ENCODE data around the gene MAP3K9.

The MAP3K9 gene

DNA sequence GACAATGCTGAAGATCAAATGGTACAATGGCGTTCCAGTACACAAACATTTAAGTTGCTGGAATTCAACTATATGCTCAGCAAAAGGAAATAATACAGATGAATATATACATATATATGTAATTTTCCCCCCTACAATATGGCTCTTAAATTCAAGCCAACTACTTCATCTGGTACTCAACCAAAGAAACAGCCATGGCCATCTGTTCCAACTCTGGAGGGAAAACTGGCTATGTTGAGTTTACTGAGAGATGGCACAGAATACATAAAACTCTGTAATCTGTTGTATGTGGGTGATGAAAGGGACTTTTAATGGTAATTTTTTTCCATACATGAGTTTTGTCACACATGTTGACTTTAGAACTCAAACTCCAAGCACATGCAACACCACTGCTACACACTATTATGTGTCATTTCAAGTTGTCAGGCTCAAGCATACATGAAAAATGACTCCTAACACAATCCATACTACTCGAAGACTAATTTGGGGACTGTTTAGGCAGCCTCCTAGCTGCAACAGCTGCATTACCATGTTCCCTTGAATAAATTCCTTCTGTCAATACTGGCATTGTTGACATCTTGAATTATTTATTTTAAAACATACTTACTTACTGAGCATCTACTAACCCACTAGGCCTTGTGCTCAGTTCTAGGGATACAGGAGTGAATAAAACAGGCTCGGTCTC is 38.2 kb upstream of the MAP3K9 start:
- TF ChIP-seq, protein P1, sequence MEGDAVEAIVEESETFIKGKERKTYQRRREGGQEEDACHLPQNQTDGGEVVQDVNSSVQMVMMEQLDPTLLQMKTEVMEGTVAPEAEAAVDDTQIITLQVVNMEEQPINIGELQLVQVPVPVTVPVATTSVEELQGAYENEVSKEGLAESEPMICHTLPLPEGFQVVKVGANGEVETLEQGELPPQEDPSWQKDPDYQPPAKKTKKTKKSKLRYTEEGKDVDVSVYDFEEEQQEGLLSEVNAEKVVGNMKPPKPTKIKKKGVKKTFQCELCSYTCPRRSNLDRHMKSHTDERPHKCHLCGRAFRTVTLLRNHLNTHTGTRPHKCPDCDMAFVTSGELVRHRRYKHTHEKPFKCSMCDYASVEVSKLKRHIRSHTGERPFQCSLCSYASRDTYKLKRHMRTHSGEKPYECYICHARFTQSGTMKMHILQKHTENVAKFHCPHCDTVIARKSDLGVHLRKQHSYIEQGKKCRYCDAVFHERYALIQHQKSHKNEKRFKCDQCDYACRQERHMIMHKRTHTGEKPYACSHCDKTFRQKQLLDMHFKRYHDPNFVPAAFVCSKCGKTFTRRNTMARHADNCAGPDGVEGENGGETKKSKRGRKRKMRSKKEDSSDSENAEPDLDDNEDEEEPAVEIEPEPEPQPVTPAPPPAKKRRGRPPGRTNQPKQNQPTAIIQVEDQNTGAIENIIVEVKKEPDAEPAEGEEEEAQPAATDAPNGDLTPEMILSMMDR (IDR thresholded peaks at IDR 0.05; ENCODE audit: borderline replicate concordance, control extremely low read depth, extremely low read depth, insufficient read depth, missing control alignments) = no peak
- in situ Hi-C loops (cut with MboI; ENCODE audit: low sequenced_read_pairs, unreplicated experiment) = no loop called here
- DNase-seq (ENCODE audit: low spot score) = no peak

DNA sequence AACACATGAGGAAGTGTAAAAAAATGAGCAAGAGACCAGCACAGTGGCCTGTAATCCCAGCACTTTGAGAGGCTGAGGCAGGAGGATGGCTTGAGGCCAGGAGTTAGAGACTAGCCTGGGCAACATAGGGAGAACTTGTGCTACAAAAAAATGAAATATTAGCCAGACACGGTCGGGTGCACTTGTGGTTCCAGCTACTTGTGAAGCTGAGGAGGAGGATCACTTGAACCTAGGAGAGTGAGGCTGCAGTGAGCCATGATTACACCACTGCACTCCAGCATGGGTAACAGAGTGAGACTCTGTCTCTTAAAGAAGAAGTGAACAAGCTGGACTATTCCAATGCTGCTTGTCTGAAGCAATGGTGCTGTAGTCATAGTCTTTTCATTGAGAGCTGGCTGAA is 36.3 kb upstream of the MAP3K9 start:
- DNase-seq (ENCODE audit: low spot score) = no peak
- TF ChIP-seq, protein P1 (IDR thresholded peaks at IDR 0.05; ENCODE audit: borderline replicate concordance, control extremely low read depth, extremely low read depth, insufficient read depth, missing control alignments) = no peak
- in situ Hi-C loops (cut with MboI; ENCODE audit: low sequenced_read_pairs, unreplicated experiment) = no loop called here

DNA sequence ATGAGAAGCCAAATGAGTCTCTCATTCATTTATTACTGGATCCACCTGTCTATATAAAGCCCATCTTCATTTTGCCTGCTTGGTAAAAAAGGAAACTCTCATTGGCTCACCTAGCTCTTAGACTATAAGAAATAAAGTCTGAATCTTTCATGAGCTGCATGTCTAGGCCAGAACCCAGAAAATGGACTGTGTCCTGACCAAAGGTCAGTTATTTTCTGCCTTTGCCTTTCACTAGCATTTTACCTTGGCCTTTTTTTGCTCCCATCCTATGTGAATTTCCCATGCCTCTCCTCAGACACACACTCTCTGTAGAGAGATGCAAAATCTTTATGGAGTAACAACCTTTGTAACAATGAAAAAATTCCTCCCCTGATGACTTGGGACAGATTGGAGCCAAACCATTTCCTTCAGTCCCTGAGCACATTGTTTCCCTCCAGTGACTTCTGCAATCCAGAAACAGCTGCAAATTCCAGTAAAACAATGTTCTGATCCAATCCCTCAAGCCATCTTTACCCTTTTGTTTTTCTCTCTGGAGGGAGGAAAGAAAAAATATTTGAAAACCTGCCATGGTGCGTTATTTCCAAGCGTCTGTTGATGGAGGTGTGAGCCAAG is 33.6 kb upstream of the MAP3K9 start:
- TF ChIP-seq, protein P1 (IDR thresholded peaks at IDR 0.05; ENCODE audit: borderline replicate concordance, control extremely low read depth, extremely low read depth, insufficient read depth, missing control alignments) = no peak
- in situ Hi-C loops (cut with MboI; ENCODE audit: low sequenced_read_pairs, unreplicated experiment) = no loop called here
- DNase-seq (ENCODE audit: low spot score) = no peak

DNA sequence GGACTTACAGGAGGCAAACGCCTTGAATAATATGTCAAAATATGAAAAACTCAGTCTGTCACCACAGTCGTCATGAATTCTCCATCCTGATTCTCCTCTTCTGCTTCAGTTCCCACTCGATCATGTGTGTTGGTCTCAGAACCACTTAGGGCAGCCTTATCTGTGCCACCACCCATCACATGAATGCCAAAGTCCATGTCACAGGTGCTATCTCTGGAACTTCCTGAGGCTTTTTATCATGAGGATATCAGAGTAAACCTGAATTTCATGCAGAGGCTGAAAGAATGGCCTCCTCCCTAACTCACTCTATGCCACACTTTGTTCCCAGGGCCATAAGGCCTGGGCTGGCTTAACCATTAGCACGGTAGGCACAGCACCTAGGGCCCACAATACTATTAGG is 28.8 kb upstream of the MAP3K9 start:
- DNase-seq (ENCODE audit: low spot score) = no peak
- TF ChIP-seq, protein P1 (IDR thresholded peaks at IDR 0.05; ENCODE audit: borderline replicate concordance, control extremely low read depth, extremely low read depth, insufficient read depth, missing control alignments) = no peak
- in situ Hi-C loops (cut with MboI; ENCODE audit: low sequenced_read_pairs, unreplicated experiment) = no loop called here

DNA sequence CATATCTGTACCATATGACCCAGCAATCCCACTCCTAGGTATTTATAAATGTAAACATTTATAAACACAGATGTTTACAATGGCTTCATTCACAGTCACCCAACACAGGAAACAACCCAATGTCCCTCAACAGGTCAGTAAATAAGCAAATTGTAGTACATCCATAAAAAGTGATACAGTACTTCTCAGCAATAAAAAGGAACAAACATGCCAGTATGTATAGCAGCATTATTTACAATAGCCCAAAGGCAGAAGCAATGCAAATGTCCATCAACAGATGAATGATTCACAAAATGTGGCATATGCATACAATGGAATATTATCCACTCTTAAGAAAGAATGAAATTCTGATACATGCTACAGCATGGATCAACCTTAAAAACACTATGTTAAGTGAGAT is 27.6 kb upstream of the MAP3K9 start:
- in situ Hi-C loops (cut with MboI; ENCODE audit: low sequenced_read_pairs, unreplicated experiment) = no loop called here
- TF ChIP-seq, protein P1 (IDR thresholded peaks at IDR 0.05; ENCODE audit: borderline replicate concordance, control extremely low read depth, extremely low read depth, insufficient read depth, missing control alignments) = no peak
- DNase-seq (ENCODE audit: low spot score) = no peak

DNA sequence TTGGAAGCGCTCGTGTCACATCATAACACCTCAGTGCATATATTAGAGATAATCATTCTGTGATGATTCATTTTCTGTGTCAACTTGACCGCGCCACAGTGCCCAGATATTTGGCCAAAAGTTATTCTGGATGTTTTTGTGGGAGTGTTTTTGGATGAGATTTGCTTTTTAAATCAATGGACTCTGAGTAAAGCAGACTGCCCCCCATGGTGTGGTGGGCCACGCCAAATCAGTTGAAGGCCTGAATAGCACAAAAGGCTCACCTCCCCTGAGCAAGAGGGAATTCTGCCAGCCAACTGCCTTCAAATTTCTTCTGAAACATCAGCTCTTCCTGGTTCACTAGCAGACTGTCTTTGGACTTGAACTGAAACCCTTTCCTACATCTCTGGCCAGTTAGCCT is 24.6 kb upstream of the MAP3K9 start:
- in situ Hi-C loops (cut with MboI; ENCODE audit: low sequenced_read_pairs, unreplicated experiment) = no loop called here
- TF ChIP-seq, protein P1 (IDR thresholded peaks at IDR 0.05; ENCODE audit: borderline replicate concordance, control extremely low read depth, extremely low read depth, insufficient read depth, missing control alignments) = no peak

More for the DNA sequence above, 24.6 kb upstream of the MAP3K9 start:
- DNase-seq (ENCODE audit: low spot score) = no peak

Measured in GM13976 (cell line).